H9 (cell line): ENCODE data around the gene SLC36A3. TPM values are rescaled to one million over a fixed set of nuclear protein-coding genes. Genes with fewer than 3 reads are reported as not detected.

Experiments used
- DNase-seq: peaks from one replicate; pipeline ENCODE4 v3.0.0-alpha.2; 2017
- H2AFZ ChIP-seq: one replicate; pipeline ENCODE4 v1.6.1; 2013; ENCODE audit warnings: mild to moderate bottlenecking, low read length, control low read depth, moderate library complexity
- H2AK5ac ChIP-seq: 2 replicates; pipeline ENCODE4 v1.6.1; 2013; ENCODE audit warnings: low read length, control low read depth, mixed read lengths; ENCODE audit not compliant: insufficient read length
- H2BK120ac ChIP-seq: one replicate; pipeline ENCODE4 v1.6.1; 2013; ENCODE audit warnings: low read depth, mild to moderate bottlenecking, low read length, control low read depth, inconsistent platforms; ENCODE audit not compliant: poor library complexity, severe bottlenecking
- H2BK12ac ChIP-seq: 2 replicates; pipeline ENCODE4 v1.6.1; 2013; ENCODE audit warnings: low read length, control low read depth, mixed read lengths, low read depth; ENCODE audit not compliant: insufficient read length
- H2BK15ac ChIP-seq: 2 replicates; pipeline ENCODE4 v1.6.1; 2013; ENCODE audit warnings: low read depth, low read length, control low read depth
- H2BK20ac ChIP-seq: one replicate; pipeline ENCODE4 v1.6.1; 2013; ENCODE audit warnings: low read depth, mild to moderate bottlenecking, low read length, control low read depth, inconsistent platforms; ENCODE audit not compliant: poor library complexity, severe bottlenecking
- H2BK5ac ChIP-seq: 2 replicates; pipeline ENCODE4 v1.6.1; 2013; ENCODE audit warnings: low read length, control low read depth, mixed read lengths; ENCODE audit not compliant: insufficient read length
- H3K14ac ChIP-seq: 2 replicates; pipeline ENCODE4 v1.6.1; 2013; ENCODE audit warnings: low read length, control low read depth; ENCODE audit not compliant: insufficient read depth
- H3K18ac ChIP-seq: 2 replicates; pipeline ENCODE4 v1.6.1; 2013; ENCODE audit warnings: low read depth, mild to moderate bottlenecking, mixed read lengths, low read length, control low read depth; ENCODE audit not compliant: insufficient read length
- H3K23ac ChIP-seq: 2 replicates; pipeline ENCODE4 v1.6.1; 2013; ENCODE audit warnings: low read length, control low read depth, mixed read lengths, low read depth; ENCODE audit not compliant: insufficient read length
- H3K23me2 ChIP-seq: 2 replicates; pipeline ENCODE4 v1.6.1; 2013; ENCODE audit warnings: low read depth, mild to moderate bottlenecking, mixed read lengths, low read length, control low read depth; ENCODE audit not compliant: insufficient read length, poor library complexity, severe bottlenecking
- H3K27ac ChIP-seq: 2 replicates; pipeline ENCODE4 v1.5.1; 2013; ENCODE audit warnings: low read length, control low read depth, mixed read lengths, low read depth; ENCODE audit not compliant: insufficient read length
- H3K27me3 ChIP-seq: 2 replicates; pipeline ENCODE4 v1.6.1; 2013; ENCODE audit warnings: low read length, control low read depth, inconsistent platforms; ENCODE audit not compliant: insufficient read depth
- H3K4ac ChIP-seq: 2 replicates; pipeline ENCODE4 v1.6.1; 2013; ENCODE audit warnings: low read depth, mild to moderate bottlenecking, control low read depth, inconsistent platforms, low read length, moderate library complexity
- H3K4me1 ChIP-seq: 2 replicates; pipeline ENCODE4 v1.6.1; 2013; ENCODE audit warnings: low read length, control low read depth, inconsistent platforms; ENCODE audit not compliant: insufficient read depth
- H3K4me2 ChIP-seq: 2 replicates; pipeline ENCODE4 v1.6.1; 2013; ENCODE audit warnings: low read length, control low read depth, mixed read lengths; ENCODE audit not compliant: insufficient read length, insufficient read depth
- H3K56ac ChIP-seq: 2 replicates; pipeline ENCODE4 v1.6.1; 2013; ENCODE audit warnings: low read depth, mild to moderate bottlenecking, mixed read lengths, low read length, control low read depth; ENCODE audit not compliant: insufficient read length
- H3K79me1 ChIP-seq: 2 replicates; pipeline ENCODE4 v1.6.1; 2013; ENCODE audit warnings: low read depth, mild to moderate bottlenecking, moderate library complexity, low read length, control low read depth, inconsistent platforms; ENCODE audit not compliant: insufficient read depth, poor library complexity, severe bottlenecking
- H3K79me2 ChIP-seq: 2 replicates; pipeline ENCODE4 v1.6.1; 2013; ENCODE audit warnings: low read length, control low read depth, inconsistent platforms; ENCODE audit not compliant: insufficient read depth
- H3K9ac ChIP-seq: 2 replicates; pipeline ENCODE4 v1.6.1; 2013; ENCODE audit warnings: low read length, control low read depth, mixed read lengths; ENCODE audit not compliant: insufficient read length; ENCODE audit errors: extremely low read depth
- H3K9me3 ChIP-seq: one replicate; pipeline ENCODE4 v1.6.1; 2013; ENCODE audit warnings: low read depth, low read length, inconsistent platforms; ENCODE audit not compliant: control insufficient read depth
- H3T11ph ChIP-seq: one replicate; pipeline ENCODE4 v1.6.1; 2013; ENCODE audit warnings: mild to moderate bottlenecking, low read length, control low read depth, inconsistent platforms
- H4K20me1 ChIP-seq: one replicate; pipeline ENCODE4 v1.6.1; 2013; ENCODE audit not compliant: control insufficient read depth, insufficient read length, insufficient read depth
- H4K5ac ChIP-seq: 2 replicates; pipeline ENCODE4 v1.6.1; 2013; ENCODE audit warnings: low read depth, mild to moderate bottlenecking, mixed read lengths, low read length, control low read depth; ENCODE audit not compliant: insufficient read length
- H4K8ac ChIP-seq: replicated peaks from 2 replicates; pipeline ENCODE4 v1.6.1; 2013; ENCODE audit warnings: low read length, control low read depth, mixed read lengths, low read depth; ENCODE audit not compliant: insufficient read length
- H4K91ac ChIP-seq: 2 replicates; pipeline ENCODE4 v1.6.1; 2013; ENCODE audit warnings: low read depth, mild to moderate bottlenecking, moderate library complexity, mixed read lengths, low read length, control low read depth; ENCODE audit not compliant: insufficient read length
- H3K27ac Mint-ChIP-seq, 3 experiments: 2 replicates in 2 of 3; 3 replicates in 1 of 3; pipeline ENCODE4 v1.8.0; 2020 to 2021; ENCODE audit warnings: mixed read lengths in 3 of 3, mild to moderate bottlenecking in 1 of 3, moderate library complexity in 1 of 3
- H3K27me3 Mint-ChIP-seq: 2 replicates; pipeline ENCODE4 v1.8.0; 2021; ENCODE audit warnings: low read depth, mild to moderate bottlenecking, moderate library complexity, mixed read lengths
- H3K36me3 Mint-ChIP-seq, 3 experiments: 2 replicates in 2 of 3; 3 replicates in 1 of 3; pipeline ENCODE4 v1.8.0; 2020 to 2021; ENCODE audit warnings: low read depth in 3 of 3, mixed read lengths in 3 of 3; ENCODE audit not compliant: insufficient read depth in 1 of 3
- H3K4me1 Mint-ChIP-seq, 2 experiments: 2 replicates each; pipeline ENCODE4 v1.8.0; 2020; ENCODE audit warnings: mixed read lengths in 2 of 2
- H3K4me3 Mint-ChIP-seq, 2 experiments: 2 replicates in 1 of 2; 3 replicates in 1 of 2; pipeline ENCODE4 v1.8.0; 2020 to 2021; ENCODE audit warnings: mild to moderate bottlenecking in 2 of 2, mixed read lengths in 2 of 2, moderate library complexity in 1 of 2
- H3K9me3 Mint-ChIP-seq, 2 experiments: 2 replicates in 1 of 2; 3 replicates in 1 of 2; pipeline ENCODE4 v1.8.0; 2020; ENCODE audit warnings: mild to moderate bottlenecking in 2 of 2, mixed read lengths in 2 of 2, moderate library complexity in 1 of 2
- CTCF ChIP-seq: fragments of 200-600 bp; sonication (generic); conservative IDR thresholded peaks from 3 replicates; pipeline ENCODE4 v1.8.0; 2021; ENCODE audit warnings: antibody characterized with exemption, mild to moderate bottlenecking
- WGBS: extraction: QIAGEN DNeasy Blood & Tissue Kit; methylation state at CpG from one replicate; pipeline ENCODE4 v1.1.7; 2013; ENCODE audit warnings: missing lambda C conversion rate, low lambda C conversion rate, mixed read lengths; ENCODE audit not compliant: insufficient read length; ENCODE audit errors: extremely low coverage; 5-methylcytosine and 5-hydroxymethylcytosine counted together
- total RNA-seq: library from RNA; stranded (reverse); gene quantifications from 2 replicates; pipeline ENCODE4 v1.2.1, GENCODE V29; 2021

The SLC36A3 gene
- total RNA-seq, 1 experiment from 2014 or later: not detected

DNA sequence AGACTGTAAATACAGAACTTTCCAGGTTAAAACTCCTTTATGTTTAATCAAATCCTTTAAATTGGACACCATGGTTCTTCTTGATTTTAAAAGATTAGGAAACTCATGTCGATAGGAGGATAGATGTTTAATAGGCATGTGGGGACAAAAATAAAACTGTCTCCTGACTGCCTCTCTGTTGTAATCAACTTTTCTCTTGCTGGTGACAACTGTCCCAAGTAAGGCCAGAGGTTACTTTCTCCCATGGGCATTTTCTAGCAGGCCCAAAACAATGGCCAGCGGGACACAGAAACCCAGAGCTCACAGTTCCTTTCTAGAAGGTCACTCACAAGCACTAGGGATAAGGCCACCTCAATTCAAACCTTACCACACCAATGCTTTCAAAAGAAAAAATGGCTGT is 29.3 kb upstream of the SLC36A3 start:
- Histone ChIP-seq H3K4me2 (no peak overlapping the region), H3K14ac (no peak overlapping the region), H3K23me2 (no peaks in the 10 kb centered on the region), H3K18ac (no peak overlapping the region), H3K79me1 (no peaks in the 10 kb centered on the region), H3K27ac (no peak overlapping the region), H2BK120ac (no peak overlapping the region), H4K20me1 (no peaks in the 10 kb centered on the region), H3K4me1 (no peaks in the 10 kb centered on the region), H3K27me3 (no peaks in the 10 kb centered on the region), H3T11ph (no peak overlapping the region), H2BK12ac (no peak overlapping the region), H2BK5ac (no peak overlapping the region), H2BK15ac (no peak overlapping the region), H2AK5ac (no peak overlapping the region), H4K8ac (no peak overlapping the region), H2AFZ (no peak overlapping the region), H3K79me2 (no peaks in the 10 kb centered on the region), H3K23ac (no peak overlapping the region), H3K4ac (no peak overlapping the region), H3K9me3 (no peaks in the 10 kb centered on the region), H3K9ac (no peak overlapping the region), H3K56ac (no peak overlapping the region), H2BK20ac (no peak overlapping the region), H4K5ac (no peak overlapping the region), H4K91ac (no peak overlapping the region)
- Mint-ChIP-seq H3K4me1 (peaks cover 12 to 16% of the 10 kb centered on the region in 2 experiments), H3K36me3 (no peaks in the 10 kb centered on the region), H3K4me3 (no peak overlapping the region), H3K27ac (no peak overlapping the region; a peak in 1 of 7 replicates), H3K9me3 (no peaks in the 10 kb centered on the region), H3K27me3 (peaks cover 10% of the 10 kb centered on the region)
- no peak for DNase-seq
- TF ChIP-seq CTCF: no peak
- WGBS: no CpG with 5 or more reads among the region's 2 CpGs
